HepG2 (cell line): ENCODE results near the gene CFAP97. TPM values are rescaled to one million over a fixed set of nuclear protein-coding genes. Genes with fewer than 3 reads are reported as not detected.
A peak's percentile ranks its signal among the peaks of the same experiment; 100 is the strongest.

Experiments
- BCL6 ChIP-seq: IDR thresholded peaks from 2 replicates; pipeline ENCODE4 v1.6.1; 2016; ENCODE audit warnings: missing genetic modification reagents, missing compliant biosample characterization
- CC2D1A ChIP-seq: sonication (generic); formaldehyde crosslinking; IDR thresholded peaks from 2 replicates; pipeline ENCODE4 v1.8.1; 2023; ENCODE audit warnings: mild to moderate bottlenecking, missing genetic modification reagents
- MIXL1 ChIP-seq: IDR thresholded peaks from 2 replicates; pipeline ENCODE4 v1.6.1; 2016
- NFKB2 ChIP-seq: sonication (generic); formaldehyde crosslinking; IDR thresholded peaks from 2 replicates; pipeline ENCODE4 v1.4.0; 2020; ENCODE audit warnings: missing genetic modification reagents, borderline replicate concordance
- PAXIP1 ChIP-seq: sonication (generic); formaldehyde crosslinking; conservative IDR thresholded peaks from 2 replicates; pipeline ENCODE4 v1.4.0; 2020; ENCODE audit warnings: mild to moderate bottlenecking, missing genetic modification reagents, moderate library complexity
- PPARG ChIP-seq: conservative IDR thresholded peaks from 2 replicates; pipeline ENCODE4 v1.6.1; 2016; ENCODE audit warnings: missing biosample characterization, missing genetic modification reagents
- RARA ChIP-seq: IDR thresholded peaks from 2 replicates; pipeline ENCODE4 v1.6.1; 2016; ENCODE audit warnings: missing genetic modification reagents, missing compliant biosample characterization
- SAP130 ChIP-seq: IDR thresholded peaks from 2 replicates; pipeline ENCODE4 v1.6.1; 2016; ENCODE audit warnings: low read depth
- SMC3 ChIP-seq: IDR thresholded peaks from 2 replicates; pipeline ENCODE4 v1.6.1; 2011; ENCODE audit warnings: low read length, improper control_type of control experiment
- SP4 ChIP-seq: sonication (generic); formaldehyde crosslinking; IDR thresholded peaks from 2 replicates; pipeline ENCODE4 v1.8.1; 2023; ENCODE audit warnings: mild to moderate bottlenecking, missing genetic modification reagents
- THAP11 ChIP-seq: IDR thresholded peaks from 2 replicates; pipeline ENCODE4 v1.6.1; 2016; ENCODE audit warnings: missing biosample characterization, missing genetic modification reagents
- ZFP41 ChIP-seq: sonication (generic); formaldehyde crosslinking; IDR thresholded peaks from 2 replicates; pipeline ENCODE4 v1.4.0; 2020; ENCODE audit warnings: mild to moderate bottlenecking, missing genetic modification reagents, borderline replicate concordance
- ZNF124 ChIP-seq: sonication (generic); formaldehyde crosslinking; IDR thresholded peaks from 2 replicates; pipeline ENCODE4 v1.4.0; 2020; ENCODE audit warnings: missing genetic modification reagents
- ZNF292 ChIP-seq: sonication (generic); formaldehyde crosslinking; IDR thresholded peaks from 2 replicates; pipeline ENCODE4 v1.8.1; 2022; ENCODE audit warnings: mild to moderate bottlenecking, low read depth, missing genetic modification reagents, borderline replicate concordance
- ZNF775 ChIP-seq: sonication (generic); formaldehyde crosslinking; IDR thresholded peaks from 2 replicates; pipeline ENCODE4 v1.4.0; 2020; ENCODE audit warnings: missing genetic modification reagents, mild to moderate bottlenecking, moderate library complexity, borderline replicate concordance
- ZSCAN31 ChIP-seq: sonication (generic); formaldehyde crosslinking; IDR thresholded peaks from 2 replicates; pipeline ENCODE4 v1.5.0; 2020; ENCODE audit warnings: low read depth, mild to moderate bottlenecking, missing genetic modification reagents
- polyA plus RNA-seq, 8 experiments: library from polyadenylated mRNA; depleted of rRNA in 3 of 8; stranded (reverse) in 7 of 8; unstranded in 1 of 8; fragments of >200 nt; fragmentation: Illumina TruSeq in 4 of 8; extraction: Trizol in 4 of 8; gene quantifications; 2 replicates each; pipeline versions ENCODE4 v1.2.1 to v1.2.3, GENCODE V29; 2011 to 2016; ENCODE audit warnings: low read depth in 4 of 8, missing spikeins in 1 of 8, mixed read lengths in 1 of 8; ENCODE audit not compliant: insufficient read depth in 1 of 8
- total RNA-seq, 5 experiments: library from RNA; depleted of rRNA; stranded (reverse); fragments of >200 nt; fragmentation: Illumina TruSeq; extraction: Trizol; gene quantifications; 2 replicates each; pipeline ENCODE4 v1.2.3, GENCODE V29; 2016; ENCODE audit warnings: low read depth in 1 of 5
- TF ChIP-seq, protein P1 (sequence below): sonication (generic); formaldehyde crosslinking; IDR thresholded peaks from 2 replicates; pipeline ENCODE4 v1.5.0; 2020; ENCODE audit warnings: mild to moderate bottlenecking, missing genetic modification reagents, borderline replicate concordance
- TF ChIP-seq, protein P2 (sequence below): sonication (generic); formaldehyde crosslinking; IDR thresholded peaks from 2 replicates; pipeline ENCODE4 v1.8.0; 2022; ENCODE audit warnings: mild to moderate bottlenecking, missing genetic modification reagents
- TF ChIP-seq, protein P3 (sequence below): IDR thresholded peaks from 2 replicates; pipeline ENCODE4 v1.6.1; 2016

CFAP97 gene
- total and polyA plus RNA-seq, 2 of the 13 experiments (the other 11 are each of a cell fraction or from before 2014, with no cell fraction given) = 32.1 to 44.4 TPM

DNA sequence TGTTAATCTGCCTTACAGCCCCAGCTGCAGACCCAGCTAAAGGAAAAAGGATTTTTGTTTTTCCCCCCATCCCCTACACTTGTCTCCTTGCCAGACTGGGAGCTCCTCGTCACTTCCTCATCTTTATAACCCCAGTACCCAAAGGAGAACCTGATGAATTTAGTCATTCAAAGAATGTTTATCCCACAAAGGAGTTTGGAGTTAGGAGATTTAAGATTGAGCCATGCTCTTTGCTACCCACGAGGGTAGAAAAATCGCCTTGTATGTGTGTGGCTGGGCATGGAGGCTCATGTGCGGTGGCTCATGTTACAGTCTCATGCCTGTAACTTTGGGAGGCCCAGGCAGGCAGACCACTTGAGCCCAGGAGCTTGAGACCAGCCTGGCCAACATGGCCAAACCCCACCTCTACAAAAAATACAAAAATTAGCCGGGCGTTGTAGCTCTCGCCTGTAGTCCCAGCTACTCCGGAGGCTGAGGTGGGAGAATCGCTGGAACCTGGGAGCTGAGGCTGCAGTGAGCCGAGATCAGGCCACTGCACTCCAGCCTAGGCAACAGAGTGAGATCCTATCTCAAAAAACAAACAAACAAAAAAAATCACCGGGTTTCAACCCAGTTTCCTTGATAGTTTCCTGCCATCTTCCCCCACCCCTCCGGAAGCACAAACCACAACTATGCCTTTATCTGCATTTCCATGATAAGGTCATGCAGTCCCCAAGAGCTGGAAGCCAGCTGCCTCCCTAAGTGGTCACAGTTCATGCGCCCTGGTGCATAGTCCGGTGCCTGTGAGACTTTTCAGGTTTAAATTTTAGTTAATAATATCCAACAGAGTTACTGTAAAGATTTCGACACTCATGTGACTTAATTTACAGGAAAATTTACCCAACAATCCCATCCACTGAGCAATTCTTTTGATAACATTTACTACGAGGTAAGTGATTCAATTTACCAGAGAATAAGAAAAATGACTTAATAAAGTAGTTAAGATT is 1.5 kb downstream of the CFAP97 start (continued):
- peak; percentile 88 for TF ChIP-seq RARA (CRISPR knock-in tag)
- peak; percentile 71 for TF ChIP-seq PPARG (CRISPR knock-in tag)
- peak; percentile 73 for TF ChIP-seq MIXL1
- no peak for TF ChIP-seq CC2D1A (CRISPR knock-in tag)
- 0 out of 2 replicates have a peak, but pooled peaks have one; percentile 41 for TF ChIP-seq ZNF124
- TF ChIP-seq SMC3 = 0 out of 2 replicates have a peak, but pooled peaks have one; percentile 4
- TF ChIP-seq, protein P1, sequence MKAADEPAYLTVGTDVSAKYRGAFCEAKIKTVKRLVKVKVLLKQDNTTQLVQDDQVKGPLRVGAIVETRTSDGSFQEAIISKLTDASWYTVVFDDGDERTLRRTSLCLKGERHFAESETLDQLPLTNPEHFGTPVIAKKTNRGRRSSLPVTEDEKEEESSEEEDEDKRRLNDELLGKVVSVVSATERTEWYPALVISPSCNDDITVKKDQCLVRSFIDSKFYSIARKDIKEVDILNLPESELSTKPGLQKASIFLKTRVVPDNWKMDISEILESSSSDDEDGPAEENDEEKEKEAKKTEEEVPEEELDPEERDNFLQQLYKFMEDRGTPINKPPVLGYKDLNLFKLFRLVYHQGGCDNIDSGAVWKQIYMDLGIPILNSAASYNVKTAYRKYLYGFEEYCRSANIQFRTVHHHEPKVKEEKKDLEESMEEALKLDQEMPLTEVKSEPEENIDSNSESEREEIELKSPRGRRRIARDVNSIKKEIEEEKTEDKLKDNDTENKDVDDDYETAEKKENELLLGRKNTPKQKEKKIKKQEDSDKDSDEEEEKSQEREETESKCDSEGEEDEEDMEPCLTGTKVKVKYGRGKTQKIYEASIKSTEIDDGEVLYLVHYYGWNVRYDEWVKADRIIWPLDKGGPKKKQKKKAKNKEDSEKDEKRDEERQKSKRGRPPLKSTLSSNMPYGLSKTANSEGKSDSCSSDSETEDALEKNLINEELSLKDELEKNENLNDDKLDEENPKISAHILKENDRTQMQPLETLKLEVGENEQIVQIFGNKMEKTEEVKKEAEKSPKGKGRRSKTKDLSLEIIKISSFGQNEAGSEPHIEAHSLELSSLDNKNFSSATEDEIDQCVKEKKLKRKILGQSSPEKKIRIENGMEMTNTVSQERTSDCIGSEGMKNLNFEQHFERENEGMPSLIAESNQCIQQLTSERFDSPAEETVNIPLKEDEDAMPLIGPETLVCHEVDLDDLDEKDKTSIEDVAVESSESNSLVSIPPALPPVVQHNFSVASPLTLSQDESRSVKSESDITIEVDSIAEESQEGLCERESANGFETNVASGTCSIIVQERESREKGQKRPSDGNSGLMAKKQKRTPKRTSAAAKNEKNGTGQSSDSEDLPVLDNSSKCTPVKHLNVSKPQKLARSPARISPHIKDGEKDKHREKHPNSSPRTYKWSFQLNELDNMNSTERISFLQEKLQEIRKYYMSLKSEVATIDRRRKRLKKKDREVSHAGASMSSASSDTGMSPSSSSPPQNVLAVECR = peak; percentile 51; the same call in 1 of the 2 replicates
- no peak for TF ChIP-seq SP4 (CRISPR knock-in tag)
- TF ChIP-seq ZNF292 (CRISPR knock-in tag) = peak; percentile 38; the same call in 1 of the 2 replicates
- TF ChIP-seq ZFP41 = no peak
- 0 out of 2 replicates have a peak, but pooled peaks have one; percentile 7 for TF ChIP-seq ZNF775 (CRISPR knock-in tag)
- no peak for TF ChIP-seq ZSCAN31
- TF ChIP-seq, protein P2, sequence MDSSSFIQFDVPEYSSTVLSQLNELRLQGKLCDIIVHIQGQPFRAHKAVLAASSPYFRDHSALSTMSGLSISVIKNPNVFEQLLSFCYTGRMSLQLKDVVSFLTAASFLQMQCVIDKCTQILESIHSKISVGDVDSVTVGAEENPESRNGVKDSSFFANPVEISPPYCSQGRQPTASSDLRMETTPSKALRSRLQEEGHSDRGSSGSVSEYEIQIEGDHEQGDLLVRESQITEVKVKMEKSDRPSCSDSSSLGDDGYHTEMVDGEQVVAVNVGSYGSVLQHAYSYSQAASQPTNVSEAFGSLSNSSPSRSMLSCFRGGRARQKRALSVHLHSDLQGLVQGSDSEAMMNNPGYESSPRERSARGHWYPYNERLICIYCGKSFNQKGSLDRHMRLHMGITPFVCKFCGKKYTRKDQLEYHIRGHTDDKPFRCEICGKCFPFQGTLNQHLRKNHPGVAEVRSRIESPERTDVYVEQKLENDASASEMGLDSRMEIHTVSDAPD (CRISPR knock-in tag) = no peak
- TF ChIP-seq BCL6 (CRISPR knock-in tag) = peak; percentile 99
- TF ChIP-seq, protein P3, sequence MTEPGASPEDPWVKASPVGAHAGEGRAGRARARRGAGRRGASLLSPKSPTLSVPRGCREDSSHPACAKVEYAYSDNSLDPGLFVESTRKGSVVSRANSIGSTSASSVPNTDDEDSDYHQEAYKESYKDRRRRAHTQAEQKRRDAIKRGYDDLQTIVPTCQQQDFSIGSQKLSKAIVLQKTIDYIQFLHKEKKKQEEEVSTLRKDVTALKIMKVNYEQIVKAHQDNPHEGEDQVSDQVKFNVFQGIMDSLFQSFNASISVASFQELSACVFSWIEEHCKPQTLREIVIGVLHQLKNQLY = peak; percentile 68; the same call in 1 of the 2 replicates
- peak; percentile 94 for TF ChIP-seq SAP130 (CRISPR knock-in tag)
- TF ChIP-seq THAP11 (CRISPR knock-in tag) = peak; percentile 73
- TF ChIP-seq PAXIP1 (CRISPR knock-in tag) = peak; percentile 90
- peak; percentile 27; the same call in 1 of the 2 replicates for TF ChIP-seq NFKB2 (CRISPR knock-in tag)
